NOMO-1 treated with DMSO at 0.1 percent for 48 hours (cell line): ENCODE measurements around the gene RAPSN.

Experiments
- DNase-seq: peaks from one replicate; lab custom pipeline; 2025; ENCODE audit not compliant: unreplicated experiment; lab: John Stamatoyannopoulos, UW

The RAPSN gene

GRCh38 chr11:47434011-47434786 lies 14.7 kb downstream of the RAPSN start:
- DNase-seq = no peak

- DNase-seq = no peak
These were observed 15.8 kb downstream of the RAPSN start for GRCh38 chr11:47433157-47433556.

GRCh38 chr11:47431356-47432083 lies 17.4 kb downstream of the RAPSN start:
- no peak for DNase-seq

GRCh38 chr11:47430524-47430923 lies 18.4 kb downstream of the RAPSN start:
- no peak for DNase-seq

- DNase-seq = peak; percentile 94
These were observed 22.6 kb downstream of the RAPSN start, which contains the start of gene PSMC3 for GRCh38 chr11:47426062-47426956. PSMC3 (minus strand) TSS chr11:47426439; CDS start chr11:47426279, 160 bp downstream.

- no peak for DNase-seq
These were observed 23.3 kb downstream of the RAPSN start for GRCh38 chr11:47425611-47426010.

GRCh38 chr11:47418454-47419259 lies 30.3 kb downstream of the RAPSN start:
- no peak for DNase-seq

- no peak for DNase-seq
These were observed 31.2 kb downstream of the RAPSN start for GRCh38 chr11:47417712-47418111.

GRCh38 chr11:47415949-47416472 lies 32.9 kb downstream of the RAPSN start:
- no peak for DNase-seq

- DNase-seq = no peak
These were observed 33.7 kb downstream of the RAPSN start for GRCh38 chr11:47415091-47415854.

- no peak for DNase-seq
These were observed 34.3 kb downstream of the RAPSN start for GRCh38 chr11:47414685-47415070.

- no peak for DNase-seq
These were observed 34.8 kb downstream of the RAPSN start for GRCh38 chr11:47413908-47414684.

- no peak for DNase-seq
These were observed 35.6 kb downstream of the RAPSN start for GRCh38 chr11:47413351-47413750.

- DNase-seq = peak; percentile 17
These were observed 36.8 kb downstream of the RAPSN start for GRCh38 chr11:47411884-47412746.

GRCh38 chr11:47410370-47411264 lies 38.3 kb downstream of the RAPSN start:
- DNase-seq = no peak

GRCh38 chr11:47409440-47410369 lies 39.2 kb downstream of the RAPSN start:
- no peak for DNase-seq
